Naive thymus-derived CD4-positive, alpha-beta T cell (primary cell): ENCODE measurements around the gene CCL7. TPM values are rescaled to one million over a fixed set of nuclear protein-coding genes. Genes with fewer than 3 reads are reported as not detected.

Experiments
- ATAC-seq: fragments of 150-1000 bp; cut with Tn5 transposase; 2 replicates; pipeline ENCODE4 v1.10.0; 2021; ENCODE audit warnings: mild to moderate bottlenecking, moderate library complexity
- CTCF ChIA-PET: fragments of 350-600 bp; sonication (Branson Sonifier 250); formaldehyde crosslinking; loops from one replicate; lab custom pipeline; 2021; ENCODE audit warnings: antibody characterized with exemption; lab: Charles Lee
- POLR2A ChIA-PET: fragments of 350-600 bp; sonication (Branson Sonifier 250); formaldehyde crosslinking; loops from one replicate; lab custom pipeline; 2021; ENCODE audit warnings: antibody characterized with exemption, inconsistent platforms; lab: Charles Lee
- DNase-seq, 9 donors: peaks; one replicate each; pipeline versions ENCODE4 v3.0.0 to v3.0.0-alpha.2; 2020 to 2022; ENCODE audit warnings: mixed read lengths in 1 of 9
- H3K27ac ChIP-seq: one replicate; pipeline ENCODE4 v1.7.0; 2013; ENCODE audit warnings: mild to moderate bottlenecking, low read depth, low read length, moderate library complexity
- H3K27me3 ChIP-seq, 2 donors: one replicate each; pipeline ENCODE4 v1.7.0; 2013; ENCODE audit warnings: low read length in 2 of 2, mild to moderate bottlenecking in 2 of 2, moderate library complexity in 2 of 2; ENCODE audit not compliant: control insufficient read depth in 2 of 2, insufficient read depth in 2 of 2
- H3K36me3 ChIP-seq, 3 experiments: 1 replicate in 2 of 3; 2 replicates in 1 of 3; pipeline ENCODE4 v1.7.0; 2013; ENCODE audit warnings: low read length in 3 of 3, mild to moderate bottlenecking in 3 of 3, moderate library complexity in 1 of 3; ENCODE audit not compliant: insufficient read depth in 3 of 3, control insufficient read depth in 2 of 3
- H3K4me1 ChIP-seq, 2 donors: one replicate each; pipeline ENCODE4 v1.7.0; 2013; ENCODE audit warnings: low read length in 2 of 2, mild to moderate bottlenecking in 2 of 2, moderate library complexity in 1 of 2; ENCODE audit not compliant: control insufficient read depth in 2 of 2, insufficient read depth in 2 of 2
- H3K4me3 ChIP-seq: 2 replicates; pipeline ENCODE4 v1.7.0; 2013; ENCODE audit warnings: mild to moderate bottlenecking, low read length
- H3K9me3 ChIP-seq, 3 experiments: 1 replicate in 2 of 3; 2 replicates in 1 of 3; pipeline ENCODE4 v1.7.0; 2013; ENCODE audit warnings: low read length in 3 of 3; ENCODE audit not compliant: control insufficient read depth in 2 of 3
- H3K27ac Mint-ChIP-seq, 9 donors: one replicate each; pipeline ENCODE4 v1.8.0; 2020 to 2022; ENCODE audit warnings: mixed read lengths in 9 of 9, mild to moderate bottlenecking in 8 of 9, moderate library complexity in 5 of 9, inconsistent platforms in 2 of 9
- H3K27me3 Mint-ChIP-seq, 5 donors: one replicate each; pipeline ENCODE4 v1.8.0; 2021 to 2022; ENCODE audit warnings: mixed read lengths in 5 of 5, mild to moderate bottlenecking in 1 of 5
- H3K36me3 Mint-ChIP-seq, 5 donors: one replicate each; pipeline ENCODE4 v1.8.0; 2020 to 2022; ENCODE audit warnings: mixed read lengths in 5 of 5, mild to moderate bottlenecking in 3 of 5, inconsistent platforms in 1 of 5
- H3K4me1 Mint-ChIP-seq, 7 donors: one replicate each; pipeline ENCODE4 v1.8.0; 2020 to 2022; ENCODE audit warnings: mixed read lengths in 7 of 7, mild to moderate bottlenecking in 3 of 7, inconsistent platforms in 1 of 7
- H3K4me3 Mint-ChIP-seq, 10 donors: one replicate each; pipeline ENCODE4 v1.8.0; 2020 to 2022; ENCODE audit warnings: mild to moderate bottlenecking in 10 of 10, mixed read lengths in 10 of 10, moderate library complexity in 6 of 10, inconsistent platforms in 2 of 10
- H3K9me3 Mint-ChIP-seq, 11 donors: one replicate each; pipeline ENCODE4 v1.8.0; 2020 to 2022; ENCODE audit warnings: mixed read lengths in 11 of 11, mild to moderate bottlenecking in 4 of 11, inconsistent platforms in 1 of 11, moderate library complexity in 1 of 11
- intact Hi-C, 2 donors: fragments of 100-400 bp; cut with micrococcal nuclease; formaldehyde crosslinking; loops; one replicate each; pipeline ENCODE4 v1.15.1; 2023
- polyA plus RNA-seq, 2 donors: library from polyadenylated mRNA; unstranded; fragments of 300-500 nt; fragmentation: Illumina TruSeq; gene quantifications; one replicate each; pipeline ENCODE4 v1.2.3, GENCODE V29; 2021
- total RNA-seq, 6 experiments: library from RNA in 5 of 6; stranded (reverse) in 5 of 6; gene quantifications; 1 replicate in 5 of 6; 2 replicates in 1 of 6; pipeline ENCODE4 v1.2.3 and lab custom pipeline; 2021 to 2026

CCL7 gene
- total and polyA plus RNA-seq, 7 experiments from 2014 or later = not detected

DNA sequence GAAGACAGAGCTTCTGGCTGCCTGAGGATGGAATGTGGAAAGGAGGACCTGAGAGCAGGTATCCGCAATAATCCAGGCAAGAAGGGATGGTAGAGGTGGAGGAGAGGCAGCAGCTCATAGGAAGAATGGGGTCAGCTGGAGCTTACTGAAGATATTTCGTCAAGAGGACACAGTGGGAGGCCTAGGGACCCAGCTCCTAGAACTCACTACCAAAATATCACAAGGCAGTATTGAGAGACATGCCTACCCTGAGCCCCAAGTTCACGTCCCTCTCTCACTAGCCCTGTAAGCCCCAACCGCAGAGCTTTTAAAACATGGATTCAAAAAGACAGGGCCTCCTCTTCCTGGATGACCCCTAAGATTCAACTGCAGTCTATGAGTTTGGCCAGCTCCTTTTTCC is 35.0 kb downstream of the CCL7 start:
- Mint-ChIP-seq H3K4me3 (no peak overlapping the region), H3K27me3 (peaks cover 0 to 28% (median 10%) of the 10 kb centered on the region in 5 donors), H3K9me3 (peaks cover 0 to 3% (median 0%) of the 10 kb centered on the region in 11 donors), H3K36me3 (no peaks in the 10 kb centered on the region), H3K4me1 (peaks cover 0 to 53% (median 0%) of the 10 kb centered on the region in 7 donors), H3K27ac (no peak overlapping the region)
- POLR2A ChIA-PET = no interaction called here
- H3K27me3 ChIP-seq = peaks cover 0 to 3% of the 10 kb centered on the region in 2 donors
- H3K4me3 ChIP-seq = no peak overlapping the region
- DNase-seq (no peak), ATAC-seq (no peak)
- H3K36me3 ChIP-seq = no peaks in the 10 kb centered on the region
- CTCF ChIA-PET = no interaction called here
- no peak overlapping the region for H3K27ac ChIP-seq
- H3K9me3 ChIP-seq = no peaks in the 10 kb centered on the region
- intact Hi-C loops = no loop called here
- H3K4me1 ChIP-seq = no peaks in the 10 kb centered on the region

GRCh38 chr17:34305606-34306005 is 35.6 kb downstream of the CCL7 start:
- Mint-ChIP-seq H3K27ac (no peak overlapping the region), H3K36me3 (no peaks in the 10 kb centered on the region), H3K4me3 (no peak overlapping the region), H3K4me1 (peaks cover 0 to 50% (median 0%) of the 10 kb centered on the region in 7 donors), H3K9me3 (peaks cover 0 to 3% (median 0%) of the 10 kb centered on the region in 11 donors), H3K27me3 (peaks cover 2 to 28% (median 8%) of the 10 kb centered on the region in 5 donors)
- H3K27ac ChIP-seq = no peak overlapping the region
- no peaks in the 10 kb centered on the region for H3K9me3 ChIP-seq
- no peaks in the 10 kb centered on the region for H3K4me1 ChIP-seq
- POLR2A ChIA-PET = no interaction called here
- intact Hi-C loops = no loop called here
- peaks cover 0 to under 1% of the 10 kb centered on the region in 2 donors for H3K27me3 ChIP-seq
- no peak for DNase-seq
- H3K36me3 ChIP-seq = no peaks in the 10 kb centered on the region
- CTCF ChIA-PET = no interaction called here
- ATAC-seq = no peak
- H3K4me3 ChIP-seq = no peak overlapping the region

GRCh38 chr17:34306466-34306865 is 36.4 kb downstream of the CCL7 start:
- intact Hi-C loops = no loop called here
- peaks cover 0 to 3% (median 0%) of the 10 kb centered on the region in 11 donors for H3K9me3 Mint-ChIP-seq
- no peak overlapping the region for H3K27ac Mint-ChIP-seq
- H3K9me3 ChIP-seq = no peaks in the 10 kb centered on the region
- no peaks in the 10 kb centered on the region for H3K27me3 ChIP-seq
- H3K27ac ChIP-seq = no peak overlapping the region
- no peak overlapping the region for H3K4me3 ChIP-seq
- POLR2A ChIA-PET = no interaction called here
- peaks cover 0 to 42% (median 0%) of the 10 kb centered on the region in 7 donors for H3K4me1 Mint-ChIP-seq
- H3K36me3 Mint-ChIP-seq = no peaks in the 10 kb centered on the region
- H3K27me3 Mint-ChIP-seq = peaks cover 0 to 28% (median 5%) of the 10 kb centered on the region in 5 donors
- H3K36me3 ChIP-seq = no peaks in the 10 kb centered on the region
- no peak overlapping the region for H3K4me3 Mint-ChIP-seq
- CTCF ChIA-PET = no interaction called here
- DNase-seq = no peak
- H3K4me1 ChIP-seq = no peaks in the 10 kb centered on the region
- no peak for ATAC-seq

DNA sequence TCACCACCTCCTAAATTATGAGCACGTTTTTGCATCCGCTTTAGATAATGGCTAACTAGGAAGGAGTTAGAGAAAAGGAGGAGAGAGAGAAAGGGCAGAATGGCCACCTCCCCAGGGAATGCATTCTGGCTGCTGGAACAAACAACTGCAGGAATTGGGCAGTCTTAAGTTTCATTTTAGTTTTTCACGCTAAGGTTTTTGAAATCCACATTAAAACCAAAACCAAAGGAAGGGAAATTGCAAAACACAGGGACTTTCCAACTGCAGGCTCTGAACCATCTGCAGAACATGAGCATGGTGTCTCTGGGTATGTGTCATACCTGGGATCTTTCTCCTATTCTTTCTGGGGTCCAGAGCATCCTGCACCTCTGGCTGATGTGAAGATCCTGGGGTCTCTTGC is 37.1 kb downstream of the CCL7 start:
- H3K9me3 Mint-ChIP-seq = peaks cover 0 to 3% (median 0%) of the 10 kb centered on the region in 11 donors
- DNase-seq (no peak), ATAC-seq (peak; percentile 47)
- ChIA-PET CTCF (no interaction called here), POLR2A (no interaction called here)
- H3K4me3 Mint-ChIP-seq = peak overlapping the region in 1 of 10 donors; percentile 45
- H3K9me3 ChIP-seq = no peaks in the 10 kb centered on the region
- H3K27ac ChIP-seq = no peak overlapping the region
- no peaks in the 10 kb centered on the region for H3K4me1 ChIP-seq
- H3K36me3 ChIP-seq = no peaks in the 10 kb centered on the region
- intact Hi-C loops = no loop called here
- H3K4me3 ChIP-seq = no peak overlapping the region
- H3K4me1 Mint-ChIP-seq = peaks cover 0 to 36% (median 0%) of the 10 kb centered on the region in 7 donors
- peak overlapping the region in 1 of 9 donors; percentile 27 for H3K27ac Mint-ChIP-seq
- no peaks in the 10 kb centered on the region for H3K27me3 ChIP-seq
- peaks cover 2 to 25% (median 7%) of the 10 kb centered on the region in 5 donors for H3K27me3 Mint-ChIP-seq
- H3K36me3 Mint-ChIP-seq = no peaks in the 10 kb centered on the region

GRCh38 chr17:34308371-34308770 is 38.4 kb downstream of the CCL7 start:
- no peak overlapping the region for H3K27ac ChIP-seq
- no peaks in the 10 kb centered on the region for H3K36me3 ChIP-seq
- Mint-ChIP-seq H3K4me3 (no peak overlapping the region), H3K4me1 (peaks cover 0 to 32% (median 0%) of the 10 kb centered on the region in 7 donors), H3K9me3 (peaks cover 0 to 2% (median 0%) of the 10 kb centered on the region in 11 donors), H3K36me3 (no peaks in the 10 kb centered on the region), H3K27ac (no peak overlapping the region), H3K27me3 (peaks cover 13 to 27% (median 18%) of the 10 kb centered on the region in 5 donors)
- intact Hi-C loops = no loop called here
- H3K27me3 ChIP-seq = no peaks in the 10 kb centered on the region
- no peaks in the 10 kb centered on the region for H3K4me1 ChIP-seq
- ChIA-PET CTCF (no interaction called here), POLR2A (no interaction called here)
- no peak overlapping the region for H3K4me3 ChIP-seq
- peak; percentile 42 for ATAC-seq
- DNase-seq = no peak
- H3K9me3 ChIP-seq = no peaks in the 10 kb centered on the region

DNA sequence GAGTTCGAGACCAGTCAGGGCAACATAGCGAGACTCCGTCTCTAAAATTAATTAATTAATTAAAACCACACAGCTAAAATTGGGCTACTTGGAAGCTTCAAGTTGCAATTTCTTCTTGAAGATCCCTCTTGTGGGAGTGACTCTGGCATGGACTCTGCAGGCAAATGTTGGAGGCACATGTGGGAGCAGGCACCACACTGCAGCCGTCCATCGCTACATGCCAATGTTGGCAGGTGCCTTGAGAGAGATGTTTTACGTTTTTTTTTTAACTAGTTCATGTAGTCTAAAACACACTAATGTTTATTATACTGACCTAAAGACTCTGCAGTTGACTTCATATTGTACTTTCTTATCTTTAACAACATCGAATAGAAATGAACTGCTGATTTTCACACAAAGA is 41.3 kb downstream of the CCL7 start:
- Histone ChIP-seq H3K4me3 (no peak overlapping the region), H3K9me3 (no peaks in the 10 kb centered on the region), H3K27me3 (no peaks in the 10 kb centered on the region), H3K27ac (no peak overlapping the region), H3K36me3 (no peaks in the 10 kb centered on the region), H3K4me1 (no peaks in the 10 kb centered on the region)
- no peak overlapping the region for H3K4me3 Mint-ChIP-seq
- DNase-seq (no peak), ATAC-seq (no peak)
- POLR2A ChIA-PET = no interaction called here
- no peak overlapping the region for H3K27ac Mint-ChIP-seq
- peaks cover 0 to 24% (median 0%) of the 10 kb centered on the region in 7 donors for H3K4me1 Mint-ChIP-seq
- H3K9me3 Mint-ChIP-seq = no peaks in the 10 kb centered on the region
- intact Hi-C loops = no loop called here
- peaks cover 22 to 40% (median 24%) of the 10 kb centered on the region in 5 donors for H3K27me3 Mint-ChIP-seq
- CTCF ChIA-PET = no interaction called here
- no peaks in the 10 kb centered on the region for H3K36me3 Mint-ChIP-seq

- H3K4me3 ChIP-seq = no peak overlapping the region
- no peaks in the 10 kb centered on the region for H3K9me3 ChIP-seq
- POLR2A ChIA-PET = no interaction called here
- H3K36me3 ChIP-seq = no peaks in the 10 kb centered on the region
- no peak for ATAC-seq
- intact Hi-C loops = no loop called here
- no peaks in the 10 kb centered on the region for H3K36me3 Mint-ChIP-seq
- no peak for DNase-seq
- H3K27me3 ChIP-seq = no peaks in the 10 kb centered on the region
- H3K9me3 Mint-ChIP-seq = no peaks in the 10 kb centered on the region
- H3K27ac Mint-ChIP-seq = no peak overlapping the region
- H3K27me3 Mint-ChIP-seq = peaks cover 23 to 39% (median 29%) of the 10 kb centered on the region in 5 donors
- no peak overlapping the region for H3K4me3 Mint-ChIP-seq
- no peaks in the 10 kb centered on the region for H3K4me1 ChIP-seq
- CTCF ChIA-PET = no interaction called here
- H3K27ac ChIP-seq = no peak overlapping the region
- peaks cover 0 to 18% (median 0%) of the 10 kb centered on the region in 7 donors for H3K4me1 Mint-ChIP-seq
These were observed 42.1 kb downstream of the CCL7 start for GRCh38 chr17:34312080-34312479.
